GM21515 (cell line): ENCODE measurements around the gene BCAS4.
A peak's percentile ranks its signal among the peaks of the same experiment; 100 is the strongest.

Source experiments
- ATAC-seq: cut with Tn5 transposase; IDR thresholded peaks from one replicate; pipeline ENCODE4 v1.9.1; 2021; ENCODE audit not compliant: unreplicated experiment

The BCAS4 gene

GRCh38 chr20:50821994-50822393 is 27.1 kb downstream of the BCAS4 start:
- no peak for ATAC-seq

- ATAC-seq = no peak
Measured at GRCh38 chr20:50823319-50823718, 28.5 kb downstream of the BCAS4 start.

GRCh38 chr20:50824137-50824536 is 29.3 kb downstream of the BCAS4 start:
- no peak for ATAC-seq

- ATAC-seq = no peak
Measured at GRCh38 chr20:50826121-50826520, 31.3 kb downstream of the BCAS4 start.

GRCh38 chr20:50828363-50829136 is 33.7 kb downstream of the BCAS4 start:
- no peak for ATAC-seq

GRCh38 chr20:50831622-50832021 is 36.8 kb downstream of the BCAS4 start:
- no peak for ATAC-seq

GRCh38 chr20:50834599-50835005 is 39.7 kb downstream of the BCAS4 start:
- no peak for ATAC-seq

- peak; percentile 71 for ATAC-seq
Measured at GRCh38 chr20:50837532-50838321, 42.9 kb downstream of the BCAS4 start.

- ATAC-seq = no peak
Measured at GRCh38 chr20:50838322-50838625, 43.4 kb downstream of the BCAS4 start.

- ATAC-seq = no peak
Measured at GRCh38 chr20:50838707-50839385, 44.0 kb downstream of the BCAS4 start.

- no peak for ATAC-seq
Measured at GRCh38 chr20:50842821-50843220, 48.0 kb downstream of the BCAS4 start.

- no peak for ATAC-seq
Measured at GRCh38 chr20:50843331-50844276, 48.7 kb downstream of the BCAS4 start.

- peak; percentile 89 for ATAC-seq
Measured at GRCh38 chr20:50844430-50845100, 49.7 kb downstream of the BCAS4 start.

- no peak for ATAC-seq
Measured at GRCh38 chr20:50845566-50846215, 50.8 kb downstream of the BCAS4 start.

GRCh38 chr20:50848341-50848808 is 53.5 kb downstream of the BCAS4 start:
- ATAC-seq = no peak

GRCh38 chr20:50848846-50849673 is 54.2 kb downstream of the BCAS4 start:
- ATAC-seq = no peak

GRCh38 chr20:50850721-50851286 is 55.9 kb downstream of the BCAS4 start:
- no peak for ATAC-seq

- ATAC-seq = no peak
Measured at GRCh38 chr20:50852085-50852484, 57.2 kb downstream of the BCAS4 start.
